GM18526 (cell line): ENCODE measurements around the gene COX7A2L.

Source experiments
- POLR2A ChIP-seq: IDR thresholded peaks from 3 replicates; pipeline ENCODE4 v1.6.1; 2011; ENCODE audit not compliant: insufficient read length; ENCODE audit errors: extremely low read depth

The COX7A2L gene

DNA sequence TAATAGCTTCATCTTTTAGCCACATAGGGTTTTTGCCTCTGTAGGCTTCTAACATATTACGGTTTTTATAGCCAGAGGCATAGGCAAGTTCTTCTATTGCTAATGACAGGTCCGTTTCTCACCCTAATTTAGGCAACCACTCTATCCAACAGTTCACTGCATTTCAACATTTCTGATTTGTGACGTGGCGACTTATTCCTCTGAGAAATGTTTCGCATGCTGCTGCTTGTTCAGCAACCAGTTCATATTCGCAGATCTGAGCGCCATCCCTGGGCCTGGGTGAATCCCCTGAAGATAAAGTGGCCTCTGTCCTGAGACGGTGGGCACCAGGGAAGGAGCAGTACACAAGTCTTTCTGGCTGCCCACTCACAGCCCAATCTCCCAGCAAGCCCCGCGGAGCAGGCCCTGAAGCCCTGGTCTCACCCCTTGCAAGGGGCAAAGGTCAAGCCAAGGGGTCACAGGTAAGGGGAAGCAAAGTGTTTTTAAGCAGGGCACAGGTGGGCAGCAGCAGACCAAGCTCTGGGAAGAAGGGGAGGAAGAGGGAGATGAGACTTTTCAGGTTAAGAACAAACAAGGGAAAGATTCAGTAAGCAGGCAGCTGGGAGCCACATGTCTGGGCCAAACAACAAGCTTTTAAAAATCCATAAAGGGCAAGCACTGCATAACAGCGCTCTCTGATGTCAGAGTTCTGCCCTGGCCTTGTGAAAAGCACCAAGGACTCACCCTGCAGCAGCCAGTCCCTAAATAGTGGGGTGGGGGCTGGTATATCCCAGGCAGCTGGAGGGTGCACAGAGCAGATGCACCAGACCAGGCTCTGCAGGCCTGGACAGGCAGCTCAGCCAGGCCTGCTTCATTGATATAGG is 10.8 kb upstream of the COX7A2L start:
- no peak for TF ChIP-seq POLR2A

DNA sequence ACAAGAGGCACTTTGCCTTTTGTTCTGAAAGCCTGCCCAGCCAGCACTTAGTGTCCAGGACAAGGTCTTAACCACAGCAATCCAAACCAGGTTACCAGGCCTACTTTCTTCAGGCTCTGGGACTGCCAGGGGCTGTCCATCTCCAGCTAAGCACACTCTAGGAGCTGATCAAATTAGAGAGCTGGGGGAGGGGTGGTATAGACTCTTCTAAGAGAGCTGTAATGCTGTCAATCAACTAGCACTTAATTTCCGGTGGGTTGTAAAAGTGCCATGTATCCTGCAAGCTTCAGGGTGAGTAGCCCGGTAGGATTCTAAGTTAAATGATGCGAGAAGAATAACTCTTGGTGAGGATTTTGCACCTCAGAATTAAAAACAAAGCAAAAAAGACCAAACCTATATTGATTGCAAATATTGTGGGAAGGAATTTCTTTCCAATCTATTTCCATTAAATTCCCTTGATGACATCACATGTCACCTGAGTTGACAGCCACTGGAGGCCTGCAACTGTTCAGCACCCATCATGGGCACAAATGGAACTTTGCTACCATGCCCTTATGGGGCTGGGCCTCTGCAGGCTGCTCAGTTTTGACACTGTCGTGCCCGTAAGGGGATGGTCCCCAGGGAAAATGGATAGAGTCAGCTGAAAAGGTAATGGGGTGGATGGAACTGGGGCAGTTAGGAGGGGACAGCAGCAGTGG is 8.7 kb upstream of the COX7A2L start:
- no peak for TF ChIP-seq POLR2A

DNA sequence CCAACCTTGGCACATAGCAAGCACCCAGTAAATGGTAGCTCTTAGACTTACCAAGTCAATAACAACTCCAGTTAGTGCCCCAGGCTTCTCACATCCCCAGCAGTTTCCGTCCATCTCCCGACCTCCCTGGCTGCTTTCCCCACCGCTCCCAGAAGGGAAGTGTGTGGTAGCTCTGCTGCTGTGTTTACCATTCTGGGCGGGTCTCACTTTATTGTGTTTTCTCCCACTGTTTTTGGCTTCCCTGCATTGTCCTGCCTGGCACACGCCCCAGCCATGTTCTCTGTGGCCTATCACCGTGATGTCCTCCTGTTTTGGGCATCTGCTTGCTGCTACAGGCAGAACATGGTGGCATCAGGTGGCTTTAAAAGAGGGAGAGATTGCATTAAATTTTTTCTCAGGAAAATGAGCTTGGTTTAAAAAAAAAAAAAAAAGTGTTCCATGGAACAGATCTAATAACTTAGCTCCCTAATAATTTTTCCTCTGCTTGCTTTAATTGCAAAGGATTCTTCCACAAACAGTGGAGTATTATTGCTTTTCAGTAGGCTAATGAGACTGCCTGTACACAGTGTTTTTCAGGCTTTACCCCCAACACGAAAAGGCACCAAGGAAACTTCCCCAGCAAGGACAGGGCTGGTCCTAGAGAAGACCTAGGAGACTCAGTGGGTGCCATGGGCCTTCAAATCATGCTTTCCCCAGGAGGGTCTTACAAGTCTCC is 8.0 kb upstream of the COX7A2L start:
- TF ChIP-seq POLR2A = no peak

DNA sequence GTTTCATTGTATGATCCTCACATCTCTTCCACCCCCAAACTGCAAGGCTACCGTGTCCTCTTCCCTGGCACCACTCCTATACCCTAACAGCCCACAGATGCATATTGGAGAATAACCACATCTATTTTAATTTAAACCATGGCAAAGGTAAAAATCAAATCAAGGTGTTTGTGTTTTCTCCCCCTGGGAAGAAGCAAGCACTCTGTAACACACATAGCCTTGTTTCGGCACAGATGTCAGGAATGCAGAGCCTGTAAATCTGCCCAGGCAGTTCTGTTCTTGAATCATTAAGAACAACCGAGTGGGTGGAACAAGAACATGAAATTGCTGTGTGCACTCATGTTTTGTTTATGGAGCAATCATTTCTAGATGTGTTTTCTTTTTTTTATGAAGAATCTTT is 6.8 kb upstream of the COX7A2L start:
- TF ChIP-seq POLR2A = no peak

DNA sequence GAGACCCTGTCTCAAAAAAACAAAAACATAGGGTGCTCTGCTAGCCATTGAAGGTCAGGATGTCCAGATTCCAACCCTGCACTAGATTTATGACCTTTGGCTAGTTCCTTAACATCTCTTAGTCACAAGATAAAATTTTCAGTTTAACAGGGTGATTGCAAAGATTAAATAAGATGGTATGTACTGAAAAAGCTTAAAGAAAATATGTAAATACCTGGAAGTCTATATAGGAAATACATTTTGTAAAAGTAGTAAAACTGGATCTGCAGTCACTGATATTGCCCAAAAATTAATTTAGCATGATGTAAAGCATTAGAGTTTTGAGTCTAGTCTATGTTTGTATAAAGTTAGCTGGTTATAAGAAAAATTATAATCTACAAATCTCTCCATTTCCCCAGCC is 5.4 kb upstream of the COX7A2L start:
- TF ChIP-seq POLR2A = no peak

DNA sequence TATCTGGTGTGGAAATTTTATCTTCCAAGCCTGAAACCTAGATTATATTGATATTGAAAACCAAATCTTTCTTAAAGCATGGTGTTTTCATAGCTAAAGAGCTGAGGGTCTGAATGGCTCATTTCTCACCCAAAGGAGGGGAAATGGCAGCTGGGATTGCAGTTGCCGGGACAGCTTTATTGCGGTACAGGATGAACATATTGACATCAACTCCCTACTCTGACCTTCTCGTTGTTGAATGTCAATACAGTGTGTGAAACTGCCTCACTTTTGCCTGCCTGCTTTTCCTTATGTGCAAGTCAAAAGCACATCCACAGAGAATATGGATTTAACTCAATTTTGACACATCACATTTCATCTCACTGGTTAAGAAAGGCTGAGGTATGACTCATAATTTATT is 3.6 kb upstream of the COX7A2L start:
- TF ChIP-seq POLR2A = no peak

DNA sequence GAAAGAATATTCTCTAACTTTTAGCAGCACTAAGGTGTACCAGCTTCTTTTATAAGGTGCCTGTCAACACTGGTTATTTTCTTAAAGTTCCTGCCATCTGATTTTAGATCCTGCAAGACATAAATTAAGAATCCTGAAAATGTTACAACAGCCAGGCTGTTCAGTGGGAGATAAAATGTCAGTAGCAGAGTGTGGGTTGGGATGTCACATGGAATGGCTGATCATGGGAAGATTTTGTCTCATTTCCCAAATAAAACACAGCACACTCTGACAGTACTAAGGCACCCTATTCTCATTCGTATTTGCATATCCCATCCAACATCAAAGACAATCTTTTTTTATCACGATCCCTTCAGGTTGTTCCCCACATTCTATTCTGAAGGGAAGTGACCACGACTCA is 2.4 kb upstream of the COX7A2L start:
- no peak for TF ChIP-seq POLR2A

DNA sequence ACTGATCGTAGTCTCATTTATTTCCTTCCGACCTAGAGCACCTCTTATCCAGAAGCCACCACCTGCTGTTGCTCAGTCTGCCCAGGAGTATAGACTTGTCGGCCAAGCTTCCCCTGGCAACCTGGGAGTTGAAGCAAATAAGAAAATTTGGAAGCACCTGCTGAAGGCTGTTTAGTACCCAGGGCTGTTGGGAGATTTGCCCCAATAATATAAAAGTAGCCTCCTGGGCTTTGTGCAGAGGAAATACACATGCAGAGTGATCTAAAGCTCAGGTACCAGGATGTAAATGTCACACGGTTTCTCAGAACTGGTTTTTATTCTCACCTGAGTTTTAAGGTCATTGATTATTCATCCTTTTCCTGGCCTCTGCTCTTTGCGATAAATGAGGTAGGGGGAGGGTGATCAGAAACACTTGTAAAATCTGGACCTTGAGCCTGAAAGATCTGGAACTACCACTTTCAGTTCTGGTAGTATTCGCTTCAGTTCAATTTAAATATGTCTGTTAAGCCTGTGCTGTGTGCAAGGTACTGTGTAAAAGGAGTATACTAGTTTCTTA is 789 bp upstream of the COX7A2L start:
- no peak for TF ChIP-seq POLR2A

DNA sequence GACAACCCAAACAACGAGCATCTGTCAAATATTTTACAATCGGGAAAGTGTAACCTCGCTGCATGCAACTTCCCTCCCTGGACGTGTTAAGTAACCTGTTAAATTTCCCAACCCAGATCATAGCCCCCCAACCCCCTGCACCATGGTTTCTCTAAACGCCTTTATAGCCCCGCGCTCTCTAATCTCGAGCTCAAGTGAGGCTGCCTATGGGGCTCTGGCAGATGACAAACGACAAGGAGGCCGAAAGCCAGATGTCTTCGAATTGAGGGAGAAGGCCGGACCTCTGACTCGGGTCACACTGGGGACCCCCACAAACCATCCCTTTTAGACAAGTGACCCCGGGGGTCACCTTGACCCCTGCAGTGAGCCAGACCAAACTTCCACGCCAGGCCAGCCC is 526 bp downstream of the COX7A2L start:
- TF ChIP-seq POLR2A = no peak

DNA sequence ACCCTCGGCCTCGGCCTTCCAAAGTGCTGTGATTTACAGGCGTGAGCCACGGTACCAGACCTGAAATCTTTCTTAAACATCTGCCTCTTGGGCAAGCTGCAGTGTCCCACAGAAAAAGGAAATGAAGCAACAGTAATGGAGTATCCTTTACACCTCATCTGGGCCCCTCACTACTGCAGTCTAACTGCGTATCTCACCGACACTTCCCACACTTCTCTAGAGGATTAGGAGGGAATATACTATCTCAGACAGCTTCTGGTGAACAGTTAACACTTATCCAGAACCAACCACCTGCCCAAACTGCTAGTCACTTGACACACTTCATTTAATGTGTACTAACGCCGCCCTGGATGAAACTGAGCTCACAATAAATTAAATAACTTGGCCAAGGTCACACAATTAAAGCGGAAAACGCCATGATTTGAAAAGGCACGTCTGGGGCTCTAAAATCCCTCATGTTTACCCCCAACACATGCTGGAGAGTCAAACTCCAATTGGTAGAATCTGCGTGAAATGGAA is 993 bp downstream of the COX7A2L start:
- TF ChIP-seq POLR2A = no peak

DNA sequence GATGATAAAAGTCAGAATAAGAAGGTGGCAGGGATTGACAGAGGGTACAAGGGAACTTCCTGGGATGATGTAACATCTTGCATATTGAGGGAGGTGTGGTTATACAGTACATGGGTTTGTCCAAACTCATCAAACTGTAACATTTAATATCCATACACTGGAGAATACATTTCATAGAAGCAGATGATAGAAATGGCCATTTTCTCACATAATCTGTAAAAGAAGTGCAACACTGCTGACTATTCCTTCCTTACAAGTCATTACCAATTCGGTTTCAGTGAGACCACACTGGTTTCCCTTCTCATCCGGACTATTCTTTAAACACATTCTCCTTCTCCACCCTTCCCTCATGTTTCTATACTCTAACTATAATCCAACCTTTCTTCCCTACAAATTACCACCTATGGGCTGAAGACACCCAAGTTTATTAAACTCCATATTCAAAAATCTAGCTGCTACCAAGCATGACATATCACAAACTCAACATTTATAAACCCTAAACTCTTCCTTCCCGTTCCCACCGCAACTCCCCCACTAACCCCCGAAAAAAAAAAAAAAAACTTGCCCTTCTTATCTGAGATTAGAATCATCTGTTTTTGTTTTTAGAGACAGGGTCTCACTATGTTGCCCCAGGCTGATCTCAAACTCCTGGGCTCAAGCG is 1.6 kb downstream of the COX7A2L start:
- no peak for TF ChIP-seq POLR2A

DNA sequence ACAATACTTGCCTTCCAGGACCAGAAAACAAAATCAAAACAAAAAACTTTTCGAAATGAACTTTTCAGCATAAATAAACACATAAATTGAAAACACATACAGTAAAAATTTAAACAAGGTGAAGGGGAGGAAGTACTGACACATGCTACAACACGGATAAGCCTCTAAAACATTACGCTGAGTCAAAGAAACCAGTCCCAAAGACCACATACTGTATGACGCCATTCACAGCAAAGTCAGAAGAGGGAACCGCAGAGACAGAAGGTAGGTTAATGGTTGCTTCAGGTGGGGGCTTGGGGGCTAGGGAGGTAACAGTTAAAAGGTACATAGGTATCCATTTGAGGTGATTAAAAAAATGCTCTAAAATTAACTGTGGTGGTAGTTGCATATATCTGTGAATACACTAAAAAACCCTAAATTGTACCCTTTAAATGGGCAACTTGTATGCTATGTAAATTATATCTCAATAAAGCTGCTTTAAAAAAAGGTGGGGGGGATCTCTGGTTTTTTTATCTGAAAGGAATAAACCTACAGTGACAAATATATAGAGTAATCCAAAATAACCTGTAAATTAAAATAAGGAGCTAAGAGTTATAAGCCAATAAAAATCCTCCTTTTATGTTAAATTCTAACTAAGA is 7.1 kb downstream of the COX7A2L start:
- no peak for TF ChIP-seq POLR2A

DNA sequence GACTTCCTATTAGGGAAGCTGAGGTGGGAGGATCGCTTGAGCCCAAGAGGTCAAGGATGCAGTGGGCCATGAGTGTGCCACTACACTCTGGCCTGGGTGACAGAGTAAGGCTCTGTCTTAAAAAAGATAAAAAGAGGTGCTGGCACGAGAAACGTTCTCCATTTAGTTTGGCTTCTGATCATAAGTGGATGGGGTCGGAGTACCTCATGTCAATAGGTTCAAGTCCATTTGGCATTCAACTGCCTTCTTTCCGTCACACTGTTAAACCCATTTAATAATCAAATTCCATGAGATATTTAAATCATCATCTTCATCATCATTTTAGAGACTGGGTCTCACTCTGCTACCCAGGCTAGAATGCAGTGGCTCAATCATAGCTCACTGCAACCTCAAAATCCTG is 9.2 kb downstream of the COX7A2L start:
- TF ChIP-seq POLR2A = no peak

DNA sequence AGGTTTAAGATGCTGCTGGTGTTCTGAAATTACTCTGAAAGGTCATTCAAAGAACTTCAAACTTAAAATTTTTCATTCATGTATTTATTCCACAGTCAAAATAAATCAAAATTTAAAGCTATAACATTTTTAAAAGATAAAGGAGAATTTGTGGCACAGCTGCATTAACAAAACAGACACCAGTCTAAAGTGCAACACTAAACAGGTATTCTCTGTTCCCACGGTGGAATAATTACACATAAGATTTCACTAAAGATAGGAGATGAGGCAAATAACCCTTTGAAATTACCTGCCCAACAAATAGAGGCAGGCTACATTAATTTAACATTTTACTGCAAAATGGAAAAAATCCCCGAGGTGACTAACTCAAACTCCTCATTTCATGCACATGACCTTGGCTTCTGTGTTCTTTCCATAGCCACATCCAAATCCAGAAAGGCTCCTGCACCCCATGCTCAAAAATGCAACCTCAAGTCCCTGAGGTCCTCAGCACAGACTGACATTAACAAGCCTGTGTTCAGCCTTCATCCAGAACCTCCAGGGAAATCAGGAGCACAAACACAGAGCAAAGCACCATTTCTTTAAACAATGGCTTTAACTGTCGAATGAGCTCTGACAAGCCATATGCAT is 10.5 kb downstream of the COX7A2L start:
- no peak for TF ChIP-seq POLR2A
